Liver (tissue), 9 donors: Measurements from ENCODE around the gene GRID1. TPM values are rescaled to one million over a fixed set of nuclear protein-coding genes. Genes with fewer than 3 reads are reported as not detected.

Experiments used
- DNase-seq: peaks from one replicate; pipeline ENCODE4 v3.0.0-alpha.2; 2017; ENCODE audit warnings: low spot score
- H3K27ac ChIP-seq, 2 donors: one replicate each; pipeline ENCODE4 v1.7.0; 2013; ENCODE audit warnings: inconsistent platforms in 2 of 2, low read length in 2 of 2, control low read depth in 1 of 2, low read depth in 1 of 2, mild to moderate bottlenecking in 1 of 2
- H3K27me3 ChIP-seq, 4 donors: one replicate each; pipeline versions ENCODE4 v1.6.1 to v1.7.0; 2013; ENCODE audit warnings: low read length in 3 of 4, inconsistent platforms in 1 of 4, mild to moderate bottlenecking in 1 of 4, moderate library complexity in 1 of 4; ENCODE audit not compliant: control insufficient read depth in 4 of 4, insufficient read depth in 4 of 4
- H3K36me3 ChIP-seq, 4 donors: one replicate each; pipeline versions ENCODE4 v1.6.1 to v1.7.0; 2013; ENCODE audit warnings: low read length in 3 of 4, mild to moderate bottlenecking in 3 of 4, low read depth in 1 of 4, moderate library complexity in 1 of 4; ENCODE audit not compliant: control insufficient read depth in 4 of 4, insufficient read depth in 3 of 4
- H3K4me1 ChIP-seq, 4 donors: one replicate each; pipeline versions ENCODE4 v1.6.1 to v1.7.0; 2013; ENCODE audit warnings: low read length in 3 of 4, mild to moderate bottlenecking in 3 of 4, moderate library complexity in 1 of 4; ENCODE audit not compliant: control insufficient read depth in 4 of 4, insufficient read depth in 4 of 4
- H3K4me3 ChIP-seq, 3 donors: one replicate each; pipeline versions ENCODE4 v1.6.1 to v1.7.0; 2013; ENCODE audit warnings: low read length in 3 of 3, control low read depth in 1 of 3, low read depth in 1 of 3, mild to moderate bottlenecking in 1 of 3
- H3K9ac ChIP-seq, 2 donors: one replicate each; pipeline ENCODE4 v1.7.0; 2013; ENCODE audit warnings: low read length in 2 of 2, mild to moderate bottlenecking in 2 of 2, moderate library complexity in 2 of 2, control low read depth in 1 of 2, low read depth in 1 of 2
- H3K9me3 ChIP-seq, 4 donors: one replicate each; pipeline versions ENCODE4 v1.6.1 to v1.7.0; 2013; ENCODE audit warnings: low read length in 3 of 4; ENCODE audit not compliant: control insufficient read depth in 4 of 4
- FOXA1 ChIP-seq: IDR thresholded peaks from 2 replicates; pipeline ENCODE4 v1.6.1; 2016; ENCODE audit warnings: antibody characterized with exemption
- FOXA2 ChIP-seq: IDR thresholded peaks from 2 replicates; pipeline ENCODE4 v1.6.1; 2016; ENCODE audit warnings: antibody characterized with exemption
- GABPA ChIP-seq, 2 donors: IDR thresholded peaks in 1 of 2; conservative IDR thresholded peaks in 1 of 2; 2 replicates each; pipeline ENCODE4 v1.6.1; 2016; ENCODE audit warnings: antibody characterized with exemption in 2 of 2, mild to moderate bottlenecking in 1 of 2, moderate library complexity in 1 of 2
- HNF4A ChIP-seq, 2 donors: conservative IDR thresholded peaks; 2 replicates each; pipeline ENCODE4 v1.6.1; 2016; ENCODE audit warnings: antibody characterized with exemption in 2 of 2, mild to moderate bottlenecking in 2 of 2
- HNF4G ChIP-seq: IDR thresholded peaks from 2 replicates; pipeline ENCODE4 v1.6.1; 2016; ENCODE audit warnings: antibody characterized with exemption
- JUND ChIP-seq, 2 donors: IDR thresholded peaks; 2 replicates each; pipeline ENCODE4 v1.6.1; 2016; ENCODE audit warnings: antibody characterized with exemption in 2 of 2
- TAF1 ChIP-seq: conservative IDR thresholded peaks from 2 replicates; pipeline ENCODE4 v1.6.1; 2016; ENCODE audit warnings: antibody characterized with exemption, mild to moderate bottlenecking
- YY1 ChIP-seq: IDR thresholded peaks from 2 replicates; pipeline ENCODE4 v1.6.1; 2016; ENCODE audit warnings: antibody characterized with exemption, mild to moderate bottlenecking
- WGBS: extraction: QIAGEN DNeasy Blood & Tissue Kit; methylation state at CpG from one replicate; pipeline ENCODE4 v1.1.7; 2013; 5-methylcytosine and 5-hydroxymethylcytosine counted together
- polyA plus RNA-seq, 2 donors: library from polyadenylated mRNA; stranded (reverse) in 1 of 2; unstranded in 1 of 2; fragments of 200-250 nt in 1 of 2; fragments of >200 nt in 1 of 2; fragmentation: Nextera tagmentation in 1 of 2; extraction: Ambion mirVana in 1 of 2; gene quantifications; one replicate each; pipeline versions ENCODE4 v1.2.1 to v1.2.3, GENCODE V29; 2013 to 2015
- total RNA-seq, 2 donors: library from RNA; depleted of rRNA; stranded (reverse); fragments of >200 nt; gene quantifications; one replicate each; pipeline ENCODE4 v1.2.3, GENCODE V29; 2014
- TF ChIP-seq, protein P1 (sequence below): fragments of 150-350 bp; IDR thresholded peaks from 2 replicates; pipeline ENCODE4 v1.5.1; 2017; ENCODE audit warnings: improper control_type of control experiment, low read depth, low read length; ENCODE audit not compliant: missing input control
- TF ChIP-seq, protein P2 (sequence below): IDR thresholded peaks from 2 replicates; pipeline ENCODE4 v1.6.1; 2016; ENCODE audit warnings: antibody characterized with exemption, mild to moderate bottlenecking
- TF ChIP-seq, protein P3 (sequence below): IDR thresholded peaks from 2 replicates; pipeline ENCODE4 v1.6.1; 2016; ENCODE audit warnings: antibody characterized with exemption
- TF ChIP-seq, protein P4 (sequence below): IDR thresholded peaks from 2 replicates; pipeline ENCODE4 v1.6.1; 2016; ENCODE audit warnings: antibody characterized with exemption
- donor health status: healthy.
- donor health status: healthy.
- donor health status: healthy.
- donor health status: healthy.
- donor health status: healthy.

The GRID1 gene
- total and polyA plus RNA-seq, 4 donors: 0.09 to 0.17 (median 0.14) TPM; not detected in 1

DNA sequence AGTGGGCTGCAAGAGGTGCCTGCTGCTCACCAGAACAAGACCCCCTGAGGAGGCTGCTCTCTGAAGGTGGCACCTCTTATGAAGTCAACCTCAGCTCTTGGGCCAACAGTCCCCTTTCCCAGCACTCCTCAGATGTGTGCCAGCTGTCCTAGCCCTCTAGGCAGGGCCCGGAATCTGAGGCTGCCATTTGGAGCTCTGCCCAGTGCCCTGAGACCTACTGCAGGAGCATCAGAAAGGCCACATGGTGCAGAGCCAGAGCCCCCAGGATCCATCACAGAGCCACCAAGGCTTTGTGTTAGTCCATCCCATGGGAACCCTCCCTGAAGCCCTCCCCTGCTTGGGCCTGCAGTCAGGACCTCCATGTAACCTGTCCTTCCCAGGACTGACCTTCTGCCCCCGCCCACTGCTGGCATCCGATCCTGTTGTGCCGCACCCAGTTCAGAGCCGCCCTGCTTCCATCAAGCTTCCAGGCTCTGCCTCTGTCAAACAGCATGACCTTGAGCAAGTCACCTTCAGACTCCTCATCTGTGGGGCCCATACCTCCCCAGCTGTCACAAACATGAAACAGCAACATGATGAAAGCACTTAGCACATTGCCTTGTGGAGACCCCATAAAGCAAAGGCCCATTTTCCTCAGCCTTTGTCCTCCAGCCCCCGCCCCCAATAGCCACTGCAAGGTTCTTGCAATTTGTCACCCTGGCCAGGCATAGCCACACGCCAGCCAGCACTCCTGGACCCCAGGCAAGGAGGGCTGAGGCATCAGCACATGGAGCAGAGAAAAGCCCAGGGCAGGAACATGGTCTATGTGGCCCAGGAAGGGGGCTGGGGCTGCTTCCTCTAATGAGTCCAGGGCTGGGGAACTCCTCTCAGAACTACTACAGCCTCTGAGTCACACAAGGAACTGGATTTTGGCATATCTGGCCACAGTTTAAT is 51.7 kb downstream of the GRID1 start:
- WGBS: 77% methylated on average over 7 of the region's 7 CpGs
- Histone ChIP-seq H3K4me3 (no peak overlapping the region), H3K36me3 (no peaks in the 10 kb centered on the region), H3K27me3 (no peaks in the 10 kb centered on the region), H3K4me1 (no peaks in the 10 kb centered on the region), H3K9me3 (no peaks in the 10 kb centered on the region), H3K27ac (no peak overlapping the region), H3K9ac (no peak overlapping the region)
- TF ChIP-seq FOXA1: no peak
- TF ChIP-seq JUND (IDR thresholded peaks at IDR 0.05): no peak
- TF ChIP-seq, protein P1, sequence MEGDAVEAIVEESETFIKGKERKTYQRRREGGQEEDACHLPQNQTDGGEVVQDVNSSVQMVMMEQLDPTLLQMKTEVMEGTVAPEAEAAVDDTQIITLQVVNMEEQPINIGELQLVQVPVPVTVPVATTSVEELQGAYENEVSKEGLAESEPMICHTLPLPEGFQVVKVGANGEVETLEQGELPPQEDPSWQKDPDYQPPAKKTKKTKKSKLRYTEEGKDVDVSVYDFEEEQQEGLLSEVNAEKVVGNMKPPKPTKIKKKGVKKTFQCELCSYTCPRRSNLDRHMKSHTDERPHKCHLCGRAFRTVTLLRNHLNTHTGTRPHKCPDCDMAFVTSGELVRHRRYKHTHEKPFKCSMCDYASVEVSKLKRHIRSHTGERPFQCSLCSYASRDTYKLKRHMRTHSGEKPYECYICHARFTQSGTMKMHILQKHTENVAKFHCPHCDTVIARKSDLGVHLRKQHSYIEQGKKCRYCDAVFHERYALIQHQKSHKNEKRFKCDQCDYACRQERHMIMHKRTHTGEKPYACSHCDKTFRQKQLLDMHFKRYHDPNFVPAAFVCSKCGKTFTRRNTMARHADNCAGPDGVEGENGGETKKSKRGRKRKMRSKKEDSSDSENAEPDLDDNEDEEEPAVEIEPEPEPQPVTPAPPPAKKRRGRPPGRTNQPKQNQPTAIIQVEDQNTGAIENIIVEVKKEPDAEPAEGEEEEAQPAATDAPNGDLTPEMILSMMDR: no peak
- DNase-seq: no peak

DNA sequence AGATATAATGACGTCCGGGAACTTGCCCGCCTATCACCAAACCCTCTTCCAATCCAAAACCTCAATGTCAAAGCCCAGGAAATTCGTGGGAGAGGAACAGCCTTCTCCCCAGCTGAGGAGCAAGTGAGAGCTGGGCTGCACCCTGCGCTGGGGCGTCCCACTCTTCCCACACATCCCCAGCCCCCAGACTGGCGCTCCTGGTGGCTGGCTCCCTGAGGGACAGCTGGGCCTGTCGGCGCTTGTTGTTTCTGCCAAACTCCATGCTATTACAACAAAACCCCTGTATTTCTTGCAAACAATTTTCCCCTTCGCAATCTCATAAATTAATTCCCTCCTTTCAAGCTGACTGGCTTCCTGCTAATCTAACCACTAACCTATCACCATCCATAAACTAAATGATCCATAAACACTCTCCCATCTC is 53.0 kb downstream of the GRID1 start:
- TF ChIP-seq FOXA1 (no peak), GABPA (IDR thresholded peaks at IDR 0.05 in 1 of 2, conservative IDR thresholded peaks at IDR 0.05 in 1 of 2) (no peak), YY1 (no peak), HNF4G (no peak)
- WGBS: 78% methylated on average over 10 of the region's 10 CpGs

DNA sequence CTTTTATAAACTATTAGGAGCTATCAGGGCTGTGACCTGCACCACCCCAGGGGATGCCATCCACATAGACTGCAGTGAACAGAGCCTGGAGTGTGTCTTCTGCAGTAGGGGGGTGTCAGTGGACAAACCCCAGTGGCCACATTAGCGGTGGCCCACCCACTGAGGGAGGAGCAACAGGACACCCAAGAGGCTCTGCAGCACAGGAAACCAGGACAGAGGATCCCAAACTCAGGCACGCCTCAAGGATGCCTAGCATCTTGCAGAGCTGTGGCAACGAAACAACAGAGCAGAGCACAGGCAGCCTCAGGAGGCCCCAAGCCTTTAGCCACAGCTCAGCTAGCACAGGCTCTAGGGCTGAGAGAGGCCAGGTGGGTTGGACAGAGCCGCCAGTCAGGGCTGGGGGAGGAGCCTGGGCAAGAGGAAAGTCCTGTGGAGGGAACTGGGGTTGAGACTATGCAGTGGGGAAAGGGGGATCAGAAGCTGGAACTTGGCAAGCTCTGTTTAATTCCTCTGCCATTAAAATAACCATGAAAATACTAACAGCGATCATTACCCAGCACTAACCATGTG is 53.8 kb downstream of the GRID1 start:
- Histone ChIP-seq H3K27ac (no peak overlapping the region), H3K9me3 (no peaks in the 10 kb centered on the region), H3K4me3 (no peak overlapping the region), H3K4me1 (no peaks in the 10 kb centered on the region), H3K27me3 (no peaks in the 10 kb centered on the region), H3K9ac (no peak overlapping the region), H3K36me3 (no peaks in the 10 kb centered on the region)
- no peak for DNase-seq
- 66% methylated on average over 5 of the region's 5 CpGs for WGBS
- TF ChIP-seq, protein P2, sequence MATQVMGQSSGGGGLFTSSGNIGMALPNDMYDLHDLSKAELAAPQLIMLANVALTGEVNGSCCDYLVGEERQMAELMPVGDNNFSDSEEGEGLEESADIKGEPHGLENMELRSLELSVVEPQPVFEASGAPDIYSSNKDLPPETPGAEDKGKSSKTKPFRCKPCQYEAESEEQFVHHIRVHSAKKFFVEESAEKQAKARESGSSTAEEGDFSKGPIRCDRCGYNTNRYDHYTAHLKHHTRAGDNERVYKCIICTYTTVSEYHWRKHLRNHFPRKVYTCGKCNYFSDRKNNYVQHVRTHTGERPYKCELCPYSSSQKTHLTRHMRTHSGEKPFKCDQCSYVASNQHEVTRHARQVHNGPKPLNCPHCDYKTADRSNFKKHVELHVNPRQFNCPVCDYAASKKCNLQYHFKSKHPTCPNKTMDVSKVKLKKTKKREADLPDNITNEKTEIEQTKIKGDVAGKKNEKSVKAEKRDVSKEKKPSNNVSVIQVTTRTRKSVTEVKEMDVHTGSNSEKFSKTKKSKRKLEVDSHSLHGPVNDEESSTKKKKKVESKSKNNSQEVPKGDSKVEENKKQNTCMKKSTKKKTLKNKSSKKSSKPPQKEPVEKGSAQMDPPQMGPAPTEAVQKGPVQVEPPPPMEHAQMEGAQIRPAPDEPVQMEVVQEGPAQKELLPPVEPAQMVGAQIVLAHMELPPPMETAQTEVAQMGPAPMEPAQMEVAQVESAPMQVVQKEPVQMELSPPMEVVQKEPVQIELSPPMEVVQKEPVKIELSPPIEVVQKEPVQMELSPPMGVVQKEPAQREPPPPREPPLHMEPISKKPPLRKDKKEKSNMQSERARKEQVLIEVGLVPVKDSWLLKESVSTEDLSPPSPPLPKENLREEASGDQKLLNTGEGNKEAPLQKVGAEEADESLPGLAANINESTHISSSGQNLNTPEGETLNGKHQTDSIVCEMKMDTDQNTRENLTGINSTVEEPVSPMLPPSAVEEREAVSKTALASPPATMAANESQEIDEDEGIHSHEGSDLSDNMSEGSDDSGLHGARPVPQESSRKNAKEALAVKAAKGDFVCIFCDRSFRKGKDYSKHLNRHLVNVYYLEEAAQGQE: no peak
- TF ChIP-seq, protein P3, sequence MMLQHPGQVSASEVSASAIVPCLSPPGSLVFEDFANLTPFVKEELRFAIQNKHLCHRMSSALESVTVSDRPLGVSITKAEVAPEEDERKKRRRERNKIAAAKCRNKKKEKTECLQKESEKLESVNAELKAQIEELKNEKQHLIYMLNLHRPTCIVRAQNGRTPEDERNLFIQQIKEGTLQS: no peak
- TF ChIP-seq TAF1 (no peak), GABPA (IDR thresholded peaks at IDR 0.05 in 1 of 2, conservative IDR thresholded peaks at IDR 0.05 in 1 of 2) (no peak), YY1 (no peak), HNF4A (conservative IDR thresholded peaks at IDR 0.05) (no peak), FOXA2 (no peak)
- TF ChIP-seq, protein P4, sequence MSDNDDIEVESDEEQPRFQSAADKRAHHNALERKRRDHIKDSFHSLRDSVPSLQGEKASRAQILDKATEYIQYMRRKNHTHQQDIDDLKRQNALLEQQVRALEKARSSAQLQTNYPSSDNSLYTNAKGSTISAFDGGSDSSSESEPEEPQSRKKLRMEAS: no peak

More for the DNA sequence above, 53.0 kb downstream of the GRID1 start:
- no peaks in the 10 kb centered on the region for H3K4me1 ChIP-seq
- no peak overlapping the region for H3K4me3 ChIP-seq
- H3K27ac ChIP-seq: no peak overlapping the region
- H3K27me3 ChIP-seq: no peaks in the 10 kb centered on the region
- no peak for DNase-seq
- no peaks in the 10 kb centered on the region for H3K36me3 ChIP-seq
- no peak overlapping the region for H3K9ac ChIP-seq
- H3K9me3 ChIP-seq: no peaks in the 10 kb centered on the region
